Peyer's patch (tissue), 4 donors: ENCODE results near the gene CLASP1.

Experiments used
- CTCF ChIP-seq, 6 experiments: fragments of 450-650 bp in 4 of 6; fragments of 200-600 bp in 2 of 6; sonication (generic) in 1 of 6; IDR thresholded peaks; one replicate each; pipeline ENCODE4 v1.5.1; 2017 to 2019; ENCODE audit warnings: antibody characterized with exemption in 6 of 6, mild to moderate bottlenecking in 3 of 6, moderate library complexity in 1 of 6
- POLR2A ChIP-seq, 2 donors: fragments of 450-650 bp; IDR thresholded peaks; one replicate each; pipeline ENCODE4 v1.5.1; 2017; ENCODE audit warnings: antibody characterized with exemption in 2 of 2, mild to moderate bottlenecking in 2 of 2, moderate library complexity in 2 of 2

- TF ChIP-seq CTCF (IDR thresholded peaks at IDR 0.05) = no peak
- TF ChIP-seq POLR2A (IDR thresholded peaks at IDR 0.05) = no peak
Observed at GRCh38 chr2:121670181-121670580, 20.9 kb upstream of the CLASP1 start.
